GM18526 (cell line): ENCODE data around the gene GLB1L.

ENCODE experiments used
- POLR2A ChIP-seq: IDR thresholded peaks from 3 replicates; pipeline ENCODE4 v1.6.1; 2011; ENCODE audit not compliant: insufficient read length; ENCODE audit errors: extremely low read depth

GLB1L gene

GRCh38 chr2:219223831-219224610 is 21.2 kb downstream of the GLB1L start:
- TF ChIP-seq POLR2A = no peak

- no peak for TF ChIP-seq POLR2A
These were observed 23.2 kb downstream of the GLB1L start for GRCh38 chr2:219221957-219222518.

- no peak for TF ChIP-seq POLR2A
These were observed 24.4 kb downstream of the GLB1L start for GRCh38 chr2:219220652-219221402.

GRCh38 chr2:219219784-219220532 is 25.3 kb downstream of the GLB1L start:
- no peak for TF ChIP-seq POLR2A

- TF ChIP-seq POLR2A = peak; percentile 80
These were observed 26.2 kb downstream of the GLB1L start, which contains the start of gene ABCB6 for GRCh38 chr2:219218732-219219701. Gene ABCB6 (minus strand): TSS chr2:219218958. CDS start chr2:219218673, 285 bp downstream.

- TF ChIP-seq POLR2A = no peak
These were observed 27.0 kb downstream of the GLB1L start for GRCh38 chr2:219218217-219218731.

GRCh38 chr2:219216535-219216915 is 28.7 kb downstream of the GLB1L start:
- TF ChIP-seq POLR2A = no peak

GRCh38 chr2:219215871-219216534 is 29.2 kb downstream of the GLB1L start:
- no peak for TF ChIP-seq POLR2A

- TF ChIP-seq POLR2A = no peak
These were observed 30.5 kb downstream of the GLB1L start for GRCh38 chr2:219214786-219215185.

GRCh38 chr2:219214141-219214540 is 31.1 kb downstream of the GLB1L start:
- no peak for TF ChIP-seq POLR2A

GRCh38 chr2:219213486-219214071 is 31.7 kb downstream of the GLB1L start:
- no peak for TF ChIP-seq POLR2A

- no peak for TF ChIP-seq POLR2A
These were observed 32.2 kb downstream of the GLB1L start for GRCh38 chr2:219213026-219213415.

- TF ChIP-seq POLR2A = no peak
These were observed 34.3 kb downstream of the GLB1L start for GRCh38 chr2:219210886-219211362.
